ENCODE measurements around the gene RPS6KB2. TPM values are rescaled to one million over a fixed set of nuclear protein-coding genes. Genes with fewer than 3 reads are reported as not detected.

RPS6KB2 gene
- total and polyA plus RNA-seq, 9 of the 15 experiments (the other 6 are each of a cell fraction or from before 2014, with no cell fraction given) = 0.42 to 122 (median 82.6) TPM

DNA sequence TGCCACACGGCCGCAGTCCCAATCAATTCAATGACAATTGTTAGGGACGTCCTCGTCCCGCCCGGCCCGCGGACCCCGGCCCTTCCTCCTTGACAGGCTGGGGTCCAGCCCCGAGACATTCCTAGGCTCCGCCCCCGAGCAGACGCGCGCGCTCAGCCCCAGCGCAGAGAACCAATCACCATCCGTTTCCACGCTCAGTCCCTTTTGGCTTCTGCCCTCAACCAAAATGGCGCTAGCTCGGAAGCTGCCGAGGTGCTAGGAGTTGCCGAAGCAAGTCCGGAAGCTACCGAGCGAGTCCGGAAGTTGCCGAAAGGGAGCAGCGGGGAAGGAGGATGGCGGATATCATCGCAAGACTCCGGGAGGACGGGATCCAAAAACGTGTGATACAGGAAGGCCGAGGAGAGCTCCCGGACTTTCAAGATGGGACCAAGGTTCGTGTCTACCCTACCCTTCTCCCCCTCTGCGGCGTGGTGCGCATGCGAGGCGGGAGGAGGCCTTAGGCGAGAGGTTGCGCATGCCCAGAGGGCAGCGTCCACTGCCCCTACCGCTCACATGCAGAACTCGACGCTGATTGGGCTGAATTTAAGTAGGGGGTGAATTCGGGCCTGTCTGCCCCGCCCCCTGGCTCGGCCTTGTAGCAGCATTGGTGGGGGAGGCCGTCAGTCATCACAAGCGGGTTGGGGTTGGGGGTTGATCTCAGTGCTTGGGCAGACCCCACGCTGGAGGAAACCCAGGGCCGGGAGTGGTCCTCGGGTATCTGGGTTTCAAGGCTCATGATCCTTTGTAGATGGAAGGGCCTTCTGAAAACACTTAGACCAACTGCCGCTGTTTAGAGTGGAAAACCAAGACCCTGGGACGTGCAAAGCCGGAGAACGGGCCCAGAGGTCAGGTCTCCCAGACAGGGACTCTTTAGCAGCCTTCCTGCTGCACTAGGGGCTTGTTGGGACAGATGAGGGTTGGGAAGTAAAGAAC, 54.8 kb downstream of the RPS6KB2 start, which contains the start of gene AIP (continued):
- TF ChIP-seq, protein P1, sequence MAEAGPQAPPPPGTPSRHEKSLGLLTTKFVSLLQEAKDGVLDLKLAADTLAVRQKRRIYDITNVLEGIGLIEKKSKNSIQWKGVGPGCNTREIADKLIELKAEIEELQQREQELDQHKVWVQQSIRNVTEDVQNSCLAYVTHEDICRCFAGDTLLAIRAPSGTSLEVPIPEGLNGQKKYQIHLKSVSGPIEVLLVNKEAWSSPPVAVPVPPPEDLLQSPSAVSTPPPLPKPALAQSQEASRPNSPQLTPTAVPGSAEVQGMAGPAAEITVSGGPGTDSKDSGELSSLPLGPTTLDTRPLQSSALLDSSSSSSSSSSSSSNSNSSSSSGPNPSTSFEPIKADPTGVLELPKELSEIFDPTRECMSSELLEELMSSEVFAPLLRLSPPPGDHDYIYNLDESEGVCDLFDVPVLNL (CRISPR knock-in tag; IDR thresholded peaks at IDR 0.05; ENCODE audit: low read depth) = peak; percentile 93
- TF ChIP-seq HOXB6 (CRISPR knock-in tag; IDR thresholded peaks at IDR 0.05; ENCODE audit: borderline replicate concordance) (no peak), GATAD2A (IDR thresholded peaks at IDR 0.05) (peak; percentile 99), RBBP5 (IDR thresholded peaks at IDR 0.05; ENCODE audit: borderline replicate concordance, insufficient read depth, low read length, poor library complexity, severe bottlenecking) (peak; percentile 28), POLR2AphosphoS2 (IDR thresholded peaks at IDR 0.05; ENCODE audit: low read length) (peak; percentile 63; the same call in 1 of the 2 replicates)
- TF ChIP-seq, protein P2, sequence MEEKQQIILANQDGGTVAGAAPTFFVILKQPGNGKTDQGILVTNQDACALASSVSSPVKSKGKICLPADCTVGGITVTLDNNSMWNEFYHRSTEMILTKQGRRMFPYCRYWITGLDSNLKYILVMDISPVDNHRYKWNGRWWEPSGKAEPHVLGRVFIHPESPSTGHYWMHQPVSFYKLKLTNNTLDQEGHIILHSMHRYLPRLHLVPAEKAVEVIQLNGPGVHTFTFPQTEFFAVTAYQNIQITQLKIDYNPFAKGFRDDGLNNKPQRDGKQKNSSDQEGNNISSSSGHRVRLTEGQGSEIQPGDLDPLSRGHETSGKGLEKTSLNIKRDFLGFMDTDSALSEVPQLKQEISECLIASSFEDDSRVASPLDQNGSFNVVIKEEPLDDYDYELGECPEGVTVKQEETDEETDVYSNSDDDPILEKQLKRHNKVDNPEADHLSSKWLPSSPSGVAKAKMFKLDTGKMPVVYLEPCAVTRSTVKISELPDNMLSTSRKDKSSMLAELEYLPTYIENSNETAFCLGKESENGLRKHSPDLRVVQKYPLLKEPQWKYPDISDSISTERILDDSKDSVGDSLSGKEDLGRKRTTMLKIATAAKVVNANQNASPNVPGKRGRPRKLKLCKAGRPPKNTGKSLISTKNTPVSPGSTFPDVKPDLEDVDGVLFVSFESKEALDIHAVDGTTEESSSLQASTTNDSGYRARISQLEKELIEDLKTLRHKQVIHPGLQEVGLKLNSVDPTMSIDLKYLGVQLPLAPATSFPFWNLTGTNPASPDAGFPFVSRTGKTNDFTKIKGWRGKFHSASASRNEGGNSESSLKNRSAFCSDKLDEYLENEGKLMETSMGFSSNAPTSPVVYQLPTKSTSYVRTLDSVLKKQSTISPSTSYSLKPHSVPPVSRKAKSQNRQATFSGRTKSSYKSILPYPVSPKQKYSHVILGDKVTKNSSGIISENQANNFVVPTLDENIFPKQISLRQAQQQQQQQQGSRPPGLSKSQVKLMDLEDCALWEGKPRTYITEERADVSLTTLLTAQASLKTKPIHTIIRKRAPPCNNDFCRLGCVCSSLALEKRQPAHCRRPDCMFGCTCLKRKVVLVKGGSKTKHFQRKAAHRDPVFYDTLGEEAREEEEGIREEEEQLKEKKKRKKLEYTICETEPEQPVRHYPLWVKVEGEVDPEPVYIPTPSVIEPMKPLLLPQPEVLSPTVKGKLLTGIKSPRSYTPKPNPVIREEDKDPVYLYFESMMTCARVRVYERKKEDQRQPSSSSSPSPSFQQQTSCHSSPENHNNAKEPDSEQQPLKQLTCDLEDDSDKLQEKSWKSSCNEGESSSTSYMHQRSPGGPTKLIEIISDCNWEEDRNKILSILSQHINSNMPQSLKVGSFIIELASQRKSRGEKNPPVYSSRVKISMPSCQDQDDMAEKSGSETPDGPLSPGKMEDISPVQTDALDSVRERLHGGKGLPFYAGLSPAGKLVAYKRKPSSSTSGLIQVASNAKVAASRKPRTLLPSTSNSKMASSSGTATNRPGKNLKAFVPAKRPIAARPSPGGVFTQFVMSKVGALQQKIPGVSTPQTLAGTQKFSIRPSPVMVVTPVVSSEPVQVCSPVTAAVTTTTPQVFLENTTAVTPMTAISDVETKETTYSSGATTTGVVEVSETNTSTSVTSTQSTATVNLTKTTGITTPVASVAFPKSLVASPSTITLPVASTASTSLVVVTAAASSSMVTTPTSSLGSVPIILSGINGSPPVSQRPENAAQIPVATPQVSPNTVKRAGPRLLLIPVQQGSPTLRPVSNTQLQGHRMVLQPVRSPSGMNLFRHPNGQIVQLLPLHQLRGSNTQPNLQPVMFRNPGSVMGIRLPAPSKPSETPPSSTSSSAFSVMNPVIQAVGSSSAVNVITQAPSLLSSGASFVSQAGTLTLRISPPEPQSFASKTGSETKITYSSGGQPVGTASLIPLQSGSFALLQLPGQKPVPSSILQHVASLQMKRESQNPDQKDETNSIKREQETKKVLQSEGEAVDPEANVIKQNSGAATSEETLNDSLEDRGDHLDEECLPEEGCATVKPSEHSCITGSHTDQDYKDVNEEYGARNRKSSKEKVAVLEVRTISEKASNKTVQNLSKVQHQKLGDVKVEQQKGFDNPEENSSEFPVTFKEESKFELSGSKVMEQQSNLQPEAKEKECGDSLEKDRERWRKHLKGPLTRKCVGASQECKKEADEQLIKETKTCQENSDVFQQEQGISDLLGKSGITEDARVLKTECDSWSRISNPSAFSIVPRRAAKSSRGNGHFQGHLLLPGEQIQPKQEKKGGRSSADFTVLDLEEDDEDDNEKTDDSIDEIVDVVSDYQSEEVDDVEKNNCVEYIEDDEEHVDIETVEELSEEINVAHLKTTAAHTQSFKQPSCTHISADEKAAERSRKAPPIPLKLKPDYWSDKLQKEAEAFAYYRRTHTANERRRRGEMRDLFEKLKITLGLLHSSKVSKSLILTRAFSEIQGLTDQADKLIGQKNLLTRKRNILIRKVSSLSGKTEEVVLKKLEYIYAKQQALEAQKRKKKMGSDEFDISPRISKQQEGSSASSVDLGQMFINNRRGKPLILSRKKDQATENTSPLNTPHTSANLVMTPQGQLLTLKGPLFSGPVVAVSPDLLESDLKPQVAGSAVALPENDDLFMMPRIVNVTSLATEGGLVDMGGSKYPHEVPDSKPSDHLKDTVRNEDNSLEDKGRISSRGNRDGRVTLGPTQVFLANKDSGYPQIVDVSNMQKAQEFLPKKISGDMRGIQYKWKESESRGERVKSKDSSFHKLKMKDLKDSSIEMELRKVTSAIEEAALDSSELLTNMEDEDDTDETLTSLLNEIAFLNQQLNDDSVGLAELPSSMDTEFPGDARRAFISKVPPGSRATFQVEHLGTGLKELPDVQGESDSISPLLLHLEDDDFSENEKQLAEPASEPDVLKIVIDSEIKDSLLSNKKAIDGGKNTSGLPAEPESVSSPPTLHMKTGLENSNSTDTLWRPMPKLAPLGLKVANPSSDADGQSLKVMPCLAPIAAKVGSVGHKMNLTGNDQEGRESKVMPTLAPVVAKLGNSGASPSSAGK (IDR thresholded peaks at IDR 0.05) = peak; percentile 100
- TF ChIP-seq, protein P3, sequence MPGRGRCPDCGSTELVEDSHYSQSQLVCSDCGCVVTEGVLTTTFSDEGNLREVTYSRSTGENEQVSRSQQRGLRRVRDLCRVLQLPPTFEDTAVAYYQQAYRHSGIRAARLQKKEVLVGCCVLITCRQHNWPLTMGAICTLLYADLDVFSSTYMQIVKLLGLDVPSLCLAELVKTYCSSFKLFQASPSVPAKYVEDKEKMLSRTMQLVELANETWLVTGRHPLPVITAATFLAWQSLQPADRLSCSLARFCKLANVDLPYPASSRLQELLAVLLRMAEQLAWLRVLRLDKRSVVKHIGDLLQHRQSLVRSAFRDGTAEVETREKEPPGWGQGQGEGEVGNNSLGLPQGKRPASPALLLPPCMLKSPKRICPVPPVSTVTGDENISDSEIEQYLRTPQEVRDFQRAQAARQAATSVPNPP (IDR thresholded peaks at IDR 0.05; ENCODE audit: borderline replicate concordance, insufficient read depth, insufficient read length) = no peak
- TF ChIP-seq, protein P4, sequence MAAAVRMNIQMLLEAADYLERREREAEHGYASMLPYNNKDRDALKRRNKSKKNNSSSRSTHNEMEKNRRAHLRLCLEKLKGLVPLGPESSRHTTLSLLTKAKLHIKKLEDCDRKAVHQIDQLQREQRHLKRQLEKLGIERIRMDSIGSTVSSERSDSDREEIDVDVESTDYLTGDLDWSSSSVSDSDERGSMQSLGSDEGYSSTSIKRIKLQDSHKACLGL (CRISPR knock-in tag; IDR thresholded peaks at IDR 0.05; ENCODE audit: borderline replicate concordance, poor library complexity, severe bottlenecking) = no peak
- TF ChIP-seq, protein P5, sequence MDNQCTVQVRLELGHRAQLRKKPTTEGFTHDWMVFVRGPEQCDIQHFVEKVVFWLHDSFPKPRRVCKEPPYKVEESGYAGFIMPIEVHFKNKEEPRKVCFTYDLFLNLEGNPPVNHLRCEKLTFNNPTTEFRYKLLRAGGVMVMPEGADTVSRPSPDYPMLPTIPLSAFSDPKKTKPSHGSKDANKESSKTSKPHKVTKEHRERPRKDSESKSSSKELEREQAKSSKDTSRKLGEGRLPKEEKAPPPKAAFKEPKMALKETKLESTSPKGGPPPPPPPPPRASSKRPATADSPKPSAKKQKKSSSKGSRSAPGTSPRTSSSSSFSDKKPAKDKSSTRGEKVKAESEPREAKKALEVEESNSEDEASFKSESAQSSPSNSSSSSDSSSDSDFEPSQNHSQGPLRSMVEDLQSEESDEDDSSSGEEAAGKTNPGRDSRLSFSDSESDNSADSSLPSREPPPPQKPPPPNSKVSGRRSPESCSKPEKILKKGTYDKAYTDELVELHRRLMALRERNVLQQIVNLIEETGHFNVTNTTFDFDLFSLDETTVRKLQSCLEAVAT (IDR thresholded peaks at IDR 0.05) = no peak

Data from K562 (cell line).